A549 (cell line): ENCODE measurements around the gene SFRP5. TPM values are rescaled to one million over a fixed set of nuclear protein-coding genes. Genes with fewer than 3 reads are reported as not detected.

Source experiments
- ATAC-seq, 2 experiments: fragments of 200-7000 bp in 1 of 2; fragments of >200 bp in 1 of 2; cut with Nextera tagmentation in 1 of 2; cut with Tn5 transposase in 1 of 2; 3 replicates each; pipeline versions ENCODE4 v1.8.0 to v1.9.1; 2018 to 2020; ENCODE audit warnings: mild to moderate bottlenecking in 1 of 2, moderate library complexity in 1 of 2
- CTCF ChIA-PET: fragments of 300-600 bp; sonication (Branson Sonifier 250); formaldehyde crosslinking; extraction: SDS; loops from one replicate; lab custom pipeline; 2021; ENCODE audit warnings: antibody characterized with exemption, inconsistent platforms; lab: Yijun Ruan, JAX
- POLR2A ChIA-PET: fragments of 350-600 bp; formaldehyde crosslinking; extraction: SDS; loops from one replicate; lab custom pipeline; 2021; ENCODE audit warnings: antibody characterized with exemption, inconsistent platforms; lab: Yijun Ruan, JAX
- DNase-seq, 2 experiments: peaks; one replicate each; pipeline versions ENCODE4 v3.0.0 to v3.0.0-alpha.2; 2011 to 2016; ENCODE audit warnings: low read depth in 1 of 2, low spot score in 1 of 2
- FAIRE-seq: peaks from 2 replicates; lab custom pipeline; 2011; peaks lifted over from hg19 to GRCh38; lab: Jason Lieb, UNC
- H3K27ac ChIP-seq, 2 experiments: fragments of >200 bp; sonication (Bioruptor Twin); formaldehyde crosslinking; 3 replicates each; pipeline ENCODE4 v1.5.1; 2016 to 2017
- H3K4me1 ChIP-seq: fragments of >200 bp; sonication (Bioruptor Twin); formaldehyde crosslinking; 3 replicates; pipeline ENCODE4 v1.6.1; 2016
- H3K4me2 ChIP-seq: fragments of >200 bp; sonication (Bioruptor Twin); formaldehyde crosslinking; 3 replicates; pipeline ENCODE4 v1.6.1; 2016
- H3K4me3 ChIP-seq: fragments of >200 bp; sonication (Bioruptor Twin); formaldehyde crosslinking; 3 replicates; pipeline ENCODE4 v1.5.1; 2016
- H3K9me3 ChIP-seq: fragments of >200 bp; sonication (Bioruptor Twin); formaldehyde crosslinking; 3 replicates; pipeline ENCODE4 v1.6.1; 2016
- CEBPB ChIP-seq, 2 experiments: fragments of >200 bp in 1 of 2; sonication (Bioruptor Twin) in 1 of 2; formaldehyde crosslinking in 1 of 2; IDR thresholded peaks; 2 replicates each; pipeline ENCODE4 v1.6.1; 2012 to 2016
- HOXA7 ChIP-seq: fragments of 250-450 bp; sonication (Bioruptor Pico); IDR thresholded peaks from 2 replicates; pipeline ENCODE4 v1.5.0; 2020; ENCODE audit warnings: mild to moderate bottlenecking, moderate library complexity
- JUN ChIP-seq, 2 experiments: fragments of >200 bp; sonication (Bioruptor Twin); formaldehyde crosslinking; IDR thresholded peaks; 2 replicates in 1 of 2; 3 replicates in 1 of 2; pipeline ENCODE4 v1.6.1; 2016 to 2017
- TP53 ChIP-seq: fragments of 250-450 bp; sonication (Bioruptor Pico); IDR thresholded peaks from 2 replicates; pipeline ENCODE4 v1.5.0; 2021; ENCODE audit warnings: mild to moderate bottlenecking, moderate library complexity
- ZC3H11A ChIP-seq: fragments of 450-650 bp; IDR thresholded peaks from 2 replicates; pipeline ENCODE4 v1.6.1; 2014; ENCODE audit warnings: antibody characterized with exemption, mild to moderate bottlenecking
- ZNF302 ChIP-seq: fragments of 250-450 bp; sonication (Bioruptor Pico); IDR thresholded peaks from 2 replicates; pipeline ENCODE4 v1.9.0; 2021; ENCODE audit warnings: inconsistent platforms, mild to moderate bottlenecking, moderate library complexity
- WGBS: methylation state at CpG from one replicate; pipeline ENCODE4 v1.1.6; 2017; ENCODE audit errors: missing lambda C conversion rate; 5-methylcytosine and 5-hydroxymethylcytosine counted together
- polyA plus RNA-seq, 4 experiments: library from polyadenylated mRNA; depleted of rRNA in 3 of 4; stranded (reverse); fragments of >200 nt; fragmentation: RNase III in 1 of 4; extraction: RNeasy Plus Mini Kit Qiagen cat#74134 plus additional on column Dnase treatment in 1 of 4; gene quantifications; 2 replicates in 3 of 4; 3 replicates in 1 of 4; pipeline ENCODE4 v1.2.3, GENCODE V29; 2011 to 2017

Gene SFRP5
- polyA plus RNA-seq, 2 of the 4 experiments (the other 2 are of a cell fraction): 0.50 to 1.2 TPM

GRCh38 chr10:97718178-97718577 is 53.6 kb downstream of the SFRP5 start (continued):
- TF ChIP-seq ZNF302 (CRISPR knock-in tag): no peak
- TF ChIP-seq, all 56 proteins: peak for 0

GRCh38 chr10:97717627-97718026 is 54.2 kb downstream of the SFRP5 start:
- WGBS: 89% methylated on average over 7 of the region's 7 CpGs
- no peaks in the 10 kb centered on the region for H3K9me3 ChIP-seq
- no peak for DNase-seq
- TF ChIP-seq CEBPB (IDR thresholded peaks at IDR 0.05): no peak
- no peak for TF ChIP-seq HOXA7 (CRISPR knock-in tag)
- TF ChIP-seq JUN (IDR thresholded peaks at IDR 0.05): no peak
- no peak for TF ChIP-seq ZC3H11A
- no peak for TF ChIP-seq TP53
- TF ChIP-seq, all 56 proteins: peak for 0
- no peak for ATAC-seq
- H3K4me3 ChIP-seq: no peak overlapping the region
- peak overlapping the region; percentile 69 to 81; a peak in 3 of 6 replicates for H3K27ac ChIP-seq
- no peak for FAIRE-seq
- peak overlapping the region; percentile 50; the same call in 2 of the 3 replicates for H3K4me2 ChIP-seq
- peaks cover 44% of the 10 kb centered on the region for H3K4me1 ChIP-seq
- ChIA-PET POLR2A (interaction anchor here (1.5 to 2.3 kb wide), 2 partner anchors 19 to 30 kb away, joined by 5 to 8 read pairs; partner anchors contain the start of genes AVPI1 and ZFYVE27), CTCF (interaction anchor here (1.1 to 36.9 kb wide), 4 partner anchors 5 to 164 kb away, joined by 3 to 1127 read pairs (median 1006); partner anchors contain the start of genes AVPI1, MARVELD1 and ZFYVE27)

Other genes starting within 250 kb of the SFRP5 start
- 0.90 and 1.5 TPM in 2 replicates for gene ANKRD2, start 199.2 kb downstream of the SFRP5 start, polyA plus RNA-seq (2011; rRNA removed)
- 4.7 to 8.4 TPM (median 5.8 TPM) in 3 replicates for gene ANKRD2, start 199.2 kb downstream of the SFRP5 start, polyA plus RNA-seq (2017; fragmentation: RNase III; extraction: RNeasy Plus Mini Kit Qiagen cat#74134 plus additional on column Dnase treatment)
- 2.0 TPM in 2 replicates for gene HOGA1, start 187.6 kb downstream of the SFRP5 start, polyA plus RNA-seq (2011; rRNA removed)
- gene HOGA1, start 187.6 kb downstream of the SFRP5 start, polyA plus RNA-seq (2017; fragmentation: RNase III; extraction: RNeasy Plus Mini Kit Qiagen cat#74134 plus additional on column Dnase treatment): 3.1 to 3.5 TPM (median 3.1 TPM) in 3 replicates
- 0.12 TPM in 1 of 2 replicates, not detected in the other for gene C10orf62, start 182.3 kb downstream of the SFRP5 start, polyA plus RNA-seq (2011; rRNA removed)
- gene C10orf62, start 182.3 kb downstream of the SFRP5 start, polyA plus RNA-seq (2017; fragmentation: RNase III; extraction: RNeasy Plus Mini Kit Qiagen cat#74134 plus additional on column Dnase treatment): 0.10 TPM in 1 of 3 replicates, not detected in the others
- 13.8 and 14.2 TPM in 2 replicates for gene MORN4, start 138.5 kb downstream of the SFRP5 start, polyA plus RNA-seq (2011; rRNA removed)
- 8.3 to 10.9 TPM (median 8.9 TPM) in 3 replicates for gene MORN4, start 138.5 kb downstream of the SFRP5 start, polyA plus RNA-seq (2017; fragmentation: RNase III; extraction: RNeasy Plus Mini Kit Qiagen cat#74134 plus additional on column Dnase treatment)
- gene PI4K2A, start 131.3 kb downstream of the SFRP5 start, polyA plus RNA-seq (2011; rRNA removed): 16.6 and 18.8 TPM in 2 replicates
- 14.1 to 16.6 TPM (median 14.8 TPM) in 3 replicates for gene PI4K2A, start 131.3 kb downstream of the SFRP5 start, polyA plus RNA-seq (2017; fragmentation: RNase III; extraction: RNeasy Plus Mini Kit Qiagen cat#74134 plus additional on column Dnase treatment)
- 48.7 and 64.1 TPM in 2 replicates for gene AVPI1, start 84.8 kb downstream of the SFRP5 start, polyA plus RNA-seq (2011; rRNA removed)
- gene AVPI1, start 84.8 kb downstream of the SFRP5 start, polyA plus RNA-seq (2017; fragmentation: RNase III; extraction: RNeasy Plus Mini Kit Qiagen cat#74134 plus additional on column Dnase treatment): 58.4 to 72.3 TPM (median 70.3 TPM) in 3 replicates
- 29.1 and 30.9 TPM in 2 replicates for gene MARVELD1, start 58.3 kb downstream of the SFRP5 start, polyA plus RNA-seq (2011; rRNA removed)
- gene MARVELD1, start 58.3 kb downstream of the SFRP5 start, polyA plus RNA-seq (2017; fragmentation: RNase III; extraction: RNeasy Plus Mini Kit Qiagen cat#74134 plus additional on column Dnase treatment): 27.4 to 31.7 TPM (median 31.3 TPM) in 3 replicates
- 17.1 and 20.2 TPM in 2 replicates for gene ZFYVE27, start 34.9 kb downstream of the SFRP5 start, polyA plus RNA-seq (2011; rRNA removed)
- 17.1 to 20.1 TPM (median 19.6 TPM) in 3 replicates for gene ZFYVE27, start 34.9 kb downstream of the SFRP5 start, polyA plus RNA-seq (2017; fragmentation: RNase III; extraction: RNeasy Plus Mini Kit Qiagen cat#74134 plus additional on column Dnase treatment)
- 0.62 and 1.1 TPM in 2 replicates for gene GOLGA7B, start 77.8 kb upstream of the SFRP5 start, polyA plus RNA-seq (2011; rRNA removed)
- 0.98 to 1.5 TPM (median 1.4 TPM) in 3 replicates for gene GOLGA7B, start 77.8 kb upstream of the SFRP5 start, polyA plus RNA-seq (2017; fragmentation: RNase III; extraction: RNeasy Plus Mini Kit Qiagen cat#74134 plus additional on column Dnase treatment)